DND-41 (cell line): ENCODE data around the gene CEP112.

Source experiments
- CTCF ChIP-seq: IDR thresholded peaks from 2 replicates; pipeline ENCODE4 v1.5.1; 2012; ENCODE audit warnings: borderline replicate concordance, low read length, moderate library complexity, mild to moderate bottlenecking; ENCODE audit not compliant: poor library complexity, severe bottlenecking; ENCODE audit errors: extremely low read depth
- EZH2 ChIP-seq: IDR thresholded peaks from 3 replicates; pipeline ENCODE4 v1.6.1; 2012; ENCODE audit warnings: borderline replicate concordance, low read depth, mild to moderate bottlenecking, moderate library complexity, low read length, inconsistent platforms; ENCODE audit not compliant: severe bottlenecking

- TF ChIP-seq CTCF: no peak
- no peak for TF ChIP-seq EZH2
Observed at GRCh38 chr17:65586899-65587298, 605.0 kb downstream of the CEP112 start.
